ENCODE measurements around the gene GOLGA6L7.
"Not testable (repeated sequence)": the region's sequence is repeated elsewhere in the genome, so short reads cannot be mapped to it uniquely, and the experiment has no call there.

The GOLGA6L7 gene

DNA sequence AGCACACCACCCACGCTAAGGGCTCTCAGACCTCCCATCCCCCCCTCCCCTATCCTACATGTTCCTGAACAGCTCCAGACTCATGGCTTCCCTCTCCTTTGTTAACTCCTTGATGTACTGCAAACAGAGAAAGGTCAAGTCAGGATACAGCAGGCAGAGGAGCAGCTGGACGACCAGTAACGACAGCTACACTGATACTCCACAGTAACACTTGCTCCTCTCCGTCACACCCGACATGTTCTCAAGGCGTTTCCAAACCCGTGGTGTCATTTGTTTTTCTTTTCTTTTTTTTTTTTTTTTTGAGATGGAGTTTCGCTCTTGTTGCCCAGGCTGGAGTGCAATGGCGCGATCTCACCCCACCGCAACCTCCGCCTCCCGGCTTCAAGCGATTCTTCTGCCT, 4.3 kb downstream of the GOLGA6L7 start:
- DNase-seq = not testable (repeated sequence)

DNA sequence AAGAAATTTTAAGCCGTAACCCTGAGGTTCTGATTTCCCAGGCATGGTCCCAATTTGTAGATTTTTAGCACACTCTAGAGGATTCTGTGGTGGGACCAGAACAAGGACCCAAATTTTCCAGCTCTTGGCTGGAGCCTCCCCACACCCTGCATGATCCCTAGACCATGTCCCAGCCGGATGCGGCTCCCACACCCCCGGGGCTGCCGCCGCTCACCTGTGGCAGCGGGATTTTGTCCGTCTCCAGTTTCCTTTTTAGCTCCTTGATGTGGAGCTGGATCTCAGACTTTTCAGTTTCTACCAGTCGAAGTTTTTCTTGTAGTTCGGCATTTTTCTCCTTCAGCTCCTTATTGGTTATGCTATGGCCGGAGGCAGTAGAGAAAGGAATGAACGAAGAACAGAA, 4.9 kb downstream of the GOLGA6L7 start:
- not testable (repeated sequence) for DNase-seq

DNA sequence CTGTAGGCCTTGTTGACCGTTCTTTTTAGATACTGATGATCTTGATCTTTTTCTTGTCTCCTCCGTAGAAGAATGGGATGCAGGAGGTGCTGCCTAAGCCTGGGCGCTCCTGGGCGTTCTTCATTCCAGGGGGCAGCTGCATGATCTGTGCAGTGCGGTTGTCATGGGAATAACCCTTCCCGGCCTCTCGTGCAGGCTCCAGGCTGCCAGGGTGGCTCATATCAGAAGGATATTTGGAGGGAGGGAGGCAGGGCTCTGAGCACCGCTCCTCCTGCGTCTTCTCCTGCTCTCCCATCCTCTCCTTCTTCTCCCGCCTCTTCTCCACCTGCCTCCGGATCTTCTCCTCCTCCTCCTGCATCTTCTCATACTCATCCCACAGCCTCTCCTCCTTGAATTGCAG, 6.2 kb downstream of the GOLGA6L7 start:
- DNase-seq = not testable (repeated sequence)

DNA sequence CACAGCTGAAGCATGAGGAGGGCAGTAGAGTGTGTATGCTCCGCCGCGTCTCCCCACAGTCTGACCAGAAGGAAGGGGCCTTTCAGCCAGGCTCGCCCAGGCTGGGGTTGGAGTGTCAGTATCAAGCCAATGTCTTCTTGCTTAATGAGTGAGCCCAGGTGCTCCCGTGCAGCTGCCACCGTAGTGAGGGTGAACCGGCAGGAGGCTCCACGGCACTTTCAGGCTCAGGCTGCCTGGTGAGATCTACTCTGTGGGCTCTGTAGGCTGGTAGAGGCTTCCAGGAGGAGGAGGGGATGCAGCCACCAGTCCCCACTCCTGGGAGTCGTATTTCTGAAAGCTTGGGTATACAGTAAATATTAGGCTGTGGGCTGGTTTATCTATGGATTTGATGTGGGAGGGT, 8.2 kb downstream of the GOLGA6L7 start:
- DNase-seq = not testable (repeated sequence)

DNA sequence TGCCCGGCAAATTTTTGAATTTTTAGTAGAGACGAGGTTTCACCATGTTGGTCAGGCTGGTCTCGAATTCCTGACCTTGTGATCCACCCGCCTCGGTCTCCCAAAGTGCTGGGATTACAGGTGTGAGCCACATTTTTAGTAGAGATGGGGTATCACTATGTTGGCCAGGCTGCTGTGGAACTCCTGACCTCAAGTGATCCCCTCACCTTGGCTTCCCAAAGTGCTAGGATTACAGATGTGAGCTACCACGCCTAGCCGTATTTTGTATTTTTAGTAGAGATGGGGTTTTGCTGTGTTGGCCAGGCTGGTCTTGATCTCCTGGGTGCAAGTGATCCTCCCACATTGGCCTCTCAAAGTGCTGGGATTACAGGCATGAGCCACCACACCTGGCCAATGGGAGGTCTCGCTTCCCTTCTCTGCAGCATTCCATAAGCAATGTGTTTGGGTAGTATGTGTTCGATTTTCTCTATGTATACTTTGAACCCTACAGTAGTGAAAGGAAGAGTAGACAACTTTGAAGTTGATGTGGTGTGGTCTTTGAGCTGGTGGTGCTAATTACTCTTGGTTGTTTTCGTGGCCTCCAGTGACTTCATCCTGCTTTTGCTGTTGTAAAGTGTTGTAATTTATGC, 13.4 kb downstream of the GOLGA6L7 start:
- not testable (repeated sequence) for DNase-seq

DNA sequence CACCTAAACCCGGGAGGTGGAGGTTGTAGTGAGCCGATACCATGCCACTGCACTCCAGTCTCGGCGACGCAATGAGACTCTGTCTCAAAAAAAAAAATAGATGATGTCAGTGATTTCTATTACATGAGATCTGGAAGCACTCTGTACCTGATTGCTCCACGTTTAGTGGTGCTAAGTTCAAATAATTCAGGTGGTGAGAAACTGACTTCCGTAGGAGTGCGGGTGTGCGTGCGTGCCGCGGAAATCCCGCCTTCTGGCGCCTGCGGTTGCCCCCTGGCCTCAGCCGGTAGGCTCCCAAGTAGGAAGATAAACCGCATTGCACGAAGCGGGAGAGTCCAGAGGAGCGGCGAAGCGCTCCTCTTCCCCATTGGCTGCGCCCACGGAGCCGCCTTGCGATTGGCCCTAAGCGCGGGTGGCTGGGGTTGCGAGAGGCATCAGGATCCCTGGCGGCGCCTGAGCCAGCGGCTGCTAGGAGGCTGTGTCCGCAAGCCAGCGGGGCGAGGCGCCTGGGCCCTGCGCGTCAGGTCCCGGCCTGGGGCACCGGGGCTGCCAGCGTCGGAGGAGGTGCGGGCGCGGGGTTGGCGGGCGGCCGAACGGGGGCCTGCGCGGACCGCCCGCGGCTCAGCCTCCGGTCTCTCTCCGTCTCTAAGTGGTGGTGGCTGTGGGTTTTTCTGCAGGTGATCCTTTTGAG, 16.4 kb downstream of the GOLGA6L7 start:
- DNase-seq = peak; percentile 71

DNA sequence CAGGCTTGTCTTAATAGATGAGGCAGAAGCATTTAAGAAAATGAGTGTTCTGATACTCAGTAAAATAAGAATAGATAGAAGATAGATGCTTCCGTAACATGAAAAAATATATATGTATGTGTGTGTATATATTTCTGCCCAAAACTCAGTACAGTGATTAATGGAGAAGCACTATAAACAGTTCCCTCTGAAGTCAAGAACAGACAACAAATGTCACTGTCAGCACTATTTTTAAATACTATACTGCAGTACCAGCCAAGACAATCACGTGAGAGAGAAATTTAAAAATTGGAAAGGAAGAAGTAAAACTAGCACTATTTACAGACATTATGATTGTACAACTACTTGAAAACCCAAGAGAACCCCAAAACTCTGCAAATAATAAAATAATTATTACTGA, 27.0 kb downstream of the GOLGA6L7 start:
- DNase-seq = not testable (repeated sequence)

DNA sequence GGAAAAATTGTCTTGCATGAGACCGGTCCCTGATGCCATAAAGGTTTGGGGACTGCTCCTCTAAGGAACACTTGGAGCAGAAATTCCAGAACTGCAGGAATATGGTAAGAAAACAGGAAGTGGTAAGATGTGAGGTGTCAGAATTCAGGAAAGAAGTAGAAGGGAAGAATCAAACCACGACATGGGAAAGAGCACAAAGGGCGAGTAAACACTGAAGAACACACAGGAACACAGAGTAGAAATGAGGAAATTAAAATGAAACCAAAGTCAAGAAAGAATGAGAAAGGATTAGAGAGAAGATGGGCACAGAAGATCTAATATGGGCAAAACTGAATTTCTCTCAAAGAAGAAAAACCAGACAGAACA, 28.5 kb downstream of the GOLGA6L7 start:
- not testable (repeated sequence) for DNase-seq

DNA sequence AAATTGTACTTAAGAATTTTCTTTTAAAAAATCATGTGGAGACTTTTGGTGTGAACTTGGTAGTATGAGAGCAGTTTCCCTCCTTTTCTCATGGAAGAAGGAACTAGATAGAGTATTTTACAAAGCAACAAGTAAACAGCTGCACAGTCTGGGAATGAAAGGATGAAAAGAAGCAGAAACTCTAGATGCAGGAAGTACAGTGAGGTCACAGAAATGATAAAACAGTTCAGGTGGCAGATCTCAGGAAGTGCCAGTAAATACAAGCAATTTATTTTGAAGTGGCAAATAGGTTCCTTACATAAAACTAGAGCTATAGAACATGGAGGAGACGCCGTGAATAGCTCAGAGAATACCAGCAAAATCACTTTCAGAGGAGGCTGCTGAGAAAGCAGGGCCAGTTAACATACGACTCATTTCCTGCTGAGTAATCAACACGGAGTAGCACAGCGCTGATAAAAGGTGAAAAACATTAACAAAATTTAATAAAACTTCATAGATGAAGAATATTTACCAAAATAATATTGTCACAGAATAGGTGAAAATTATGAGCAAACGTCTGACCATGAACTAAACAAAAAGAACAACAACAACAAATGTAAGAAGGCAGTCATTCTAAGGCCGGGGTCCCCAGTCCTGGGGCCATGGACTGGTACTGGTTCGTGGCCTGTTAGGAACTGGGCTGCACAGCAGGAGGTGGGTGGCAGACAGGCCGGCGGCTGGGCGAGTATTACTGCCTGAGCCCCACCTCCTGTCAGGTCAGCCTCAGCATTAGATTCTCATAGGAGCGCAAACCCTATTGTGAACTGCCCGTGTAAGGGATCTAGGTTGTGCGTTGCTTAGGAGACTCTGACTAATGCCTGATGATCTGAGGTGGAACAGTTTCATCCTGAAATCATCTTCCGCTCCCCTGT, 29.2 kb downstream of the GOLGA6L7 start:
- not testable (repeated sequence) for DNase-seq

DNA sequence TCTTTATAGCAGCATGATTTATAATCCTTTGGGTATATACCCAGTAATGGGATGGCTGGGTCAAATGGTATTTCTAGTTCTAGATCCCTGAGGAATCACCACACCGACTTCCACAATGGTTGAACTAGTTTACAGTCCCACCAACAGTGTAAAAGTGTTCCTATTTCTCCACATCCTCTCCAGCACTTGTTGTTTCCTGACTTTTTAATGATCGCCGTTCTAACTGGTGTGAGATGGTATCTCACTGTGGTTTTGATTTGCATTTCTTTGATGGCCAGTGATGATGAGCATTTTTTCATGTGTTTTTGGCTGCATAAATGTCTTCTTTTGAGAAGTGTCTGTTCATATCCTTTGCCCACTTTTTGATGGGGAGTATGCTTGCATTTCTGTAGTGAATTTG, 30.3 kb downstream of the GOLGA6L7 start:
- not testable (repeated sequence) for DNase-seq

DNA sequence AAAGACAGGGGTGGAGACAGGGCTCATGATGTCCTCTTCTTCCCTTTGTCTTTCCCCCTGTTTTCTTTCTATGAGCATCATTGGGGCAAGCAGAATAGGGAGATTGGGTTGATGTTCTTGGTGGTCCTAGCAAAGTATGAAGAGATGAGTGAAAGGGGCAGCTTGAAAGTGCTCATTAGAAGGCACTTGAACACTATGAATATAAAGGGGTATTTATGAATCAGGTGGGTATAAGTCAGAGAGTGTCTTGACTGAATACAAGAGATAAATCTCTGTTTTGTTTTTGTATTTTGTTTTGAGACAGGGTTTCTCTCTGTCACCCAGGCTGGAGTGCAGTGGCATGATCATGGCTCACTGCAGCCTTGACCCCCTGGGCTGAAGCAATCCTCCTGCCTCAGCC, 34.4 kb downstream of the GOLGA6L7 start:
- not testable (repeated sequence) for DNase-seq

DNA sequence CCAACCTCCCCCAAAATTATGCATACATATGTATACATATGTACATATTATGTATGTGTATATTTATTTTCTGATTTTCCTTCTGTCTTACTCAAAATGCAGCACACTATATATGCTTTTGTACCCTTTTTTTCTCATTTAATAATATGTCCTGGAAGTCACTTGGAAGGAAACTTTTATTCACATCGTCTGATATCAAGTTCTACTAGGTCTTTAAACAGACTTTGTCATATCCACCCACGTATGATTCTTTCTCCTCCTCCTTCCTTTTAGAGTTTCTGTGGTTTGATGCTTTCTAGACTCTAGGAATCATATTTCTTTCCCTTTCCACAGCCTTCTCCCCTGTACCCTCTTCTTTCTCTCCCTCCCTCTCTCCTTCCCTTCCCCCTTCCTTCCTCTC, 35.1 kb downstream of the GOLGA6L7 start:
- DNase-seq = not testable (repeated sequence)

DNA sequence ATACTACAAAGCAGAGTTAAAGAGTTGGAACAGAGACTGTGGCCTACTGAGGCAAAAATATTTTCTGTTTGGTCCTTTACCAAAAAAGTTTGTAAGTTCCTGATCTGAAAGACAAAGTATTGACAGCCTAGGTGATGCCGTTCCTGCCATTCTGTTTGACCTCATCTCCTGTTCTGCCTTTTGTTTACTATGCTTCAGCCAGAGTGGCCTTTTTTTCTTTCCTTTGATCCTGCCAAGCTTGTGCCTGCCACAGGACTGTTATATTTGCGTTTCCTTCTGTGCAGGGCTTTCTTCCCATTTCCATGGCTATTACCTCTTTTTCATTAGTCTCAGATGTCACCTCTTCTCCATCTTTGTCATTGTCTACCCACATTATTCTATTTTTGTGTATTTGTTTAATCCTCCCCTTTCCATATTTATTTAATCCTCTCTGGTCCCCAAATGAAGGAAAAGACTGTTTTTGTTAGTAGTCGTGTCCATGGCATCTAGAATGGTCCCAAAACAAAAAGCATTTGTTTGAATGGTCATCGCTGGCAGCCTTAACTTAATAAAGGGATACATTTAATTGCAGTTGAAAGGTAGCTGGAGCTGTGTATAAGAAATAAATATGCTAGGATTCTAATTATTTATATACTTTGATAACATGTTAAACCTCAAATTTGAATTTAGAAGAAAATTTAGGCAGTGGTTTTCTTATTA, 36.4 kb downstream of the GOLGA6L7 start:
- DNase-seq = not testable (repeated sequence)

DNA sequence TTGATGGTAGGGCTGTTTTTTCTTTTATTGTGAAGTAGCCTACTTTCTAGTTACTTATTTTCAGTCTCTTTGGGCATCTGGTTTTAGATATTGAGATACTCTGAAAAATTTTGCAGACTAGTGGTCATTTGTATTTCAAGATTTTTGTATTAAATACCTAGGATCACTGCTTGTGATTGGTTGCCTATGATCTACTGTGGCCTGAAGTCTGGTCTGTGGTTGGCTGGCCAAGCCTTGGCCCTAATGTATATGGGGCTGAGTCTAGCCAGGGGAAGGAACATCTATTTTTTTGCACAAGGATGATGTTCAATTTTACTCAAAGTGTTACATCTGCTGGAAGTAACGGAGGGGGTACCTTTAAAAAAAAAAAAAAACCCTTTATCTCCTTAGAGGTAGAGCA, 38.0 kb downstream of the GOLGA6L7 start:
- not testable (repeated sequence) for DNase-seq

DNA sequence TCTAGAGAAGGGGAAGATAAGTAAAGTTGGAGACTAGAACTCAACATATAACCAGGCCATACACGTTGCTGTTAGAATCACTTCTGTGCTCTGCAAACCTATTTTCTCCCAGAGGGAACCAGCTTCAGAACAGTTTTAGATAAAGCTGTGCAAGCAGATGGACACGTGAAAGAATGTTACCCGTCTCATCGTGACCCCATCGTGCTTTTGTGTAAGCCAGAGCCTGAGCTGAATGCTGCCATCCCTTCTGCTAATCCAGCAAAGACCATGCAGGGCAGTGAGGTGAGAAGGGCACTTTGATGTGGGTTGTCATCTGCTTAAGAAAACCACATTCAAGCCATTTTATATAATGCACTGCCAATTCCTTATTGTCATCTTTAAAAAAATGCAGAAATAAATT, 40.3 kb downstream of the GOLGA6L7 start:
- not testable (repeated sequence) for DNase-seq

DNA sequence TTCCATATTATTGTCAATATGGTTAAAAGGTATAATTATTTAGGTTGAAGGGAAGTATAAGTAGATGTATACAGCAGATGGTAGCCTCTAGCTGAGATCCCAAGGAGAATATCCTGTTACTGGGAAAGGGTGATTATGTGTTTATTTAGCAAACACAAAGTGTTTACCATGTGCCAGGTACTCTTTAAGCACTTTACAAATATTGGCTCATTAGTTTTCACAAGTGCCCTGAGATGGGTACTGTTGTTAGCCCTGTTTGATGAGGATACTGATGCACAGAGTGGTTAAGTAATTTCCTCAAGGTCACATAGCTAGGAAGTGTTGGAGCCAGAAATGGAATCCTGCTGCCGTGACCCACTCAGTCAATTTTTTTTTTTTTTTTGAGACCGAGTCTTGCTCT, 48.1 kb downstream of the GOLGA6L7 start:
- DNase-seq = not testable (repeated sequence)

DNA sequence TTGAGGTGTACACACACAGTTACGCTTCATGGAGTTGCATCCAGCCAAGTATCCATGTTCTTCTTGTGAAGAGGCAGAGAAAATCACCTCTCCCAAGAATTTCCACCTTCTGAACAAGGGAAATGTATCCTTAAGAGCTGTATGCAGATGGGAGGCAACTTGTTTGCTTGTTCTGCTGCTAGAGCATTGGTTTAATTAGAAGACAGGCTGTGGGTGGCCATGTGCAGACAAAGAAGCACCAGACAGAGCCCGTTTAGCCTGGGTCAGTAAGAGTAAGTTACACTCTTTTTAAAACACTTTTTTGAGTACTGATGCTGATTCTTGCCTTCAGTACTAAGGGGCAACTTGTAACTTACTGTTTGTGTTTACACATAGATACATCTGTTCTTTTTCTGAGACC, 50.2 kb downstream of the GOLGA6L7 start:
- DNase-seq = not testable (repeated sequence)

DNA sequence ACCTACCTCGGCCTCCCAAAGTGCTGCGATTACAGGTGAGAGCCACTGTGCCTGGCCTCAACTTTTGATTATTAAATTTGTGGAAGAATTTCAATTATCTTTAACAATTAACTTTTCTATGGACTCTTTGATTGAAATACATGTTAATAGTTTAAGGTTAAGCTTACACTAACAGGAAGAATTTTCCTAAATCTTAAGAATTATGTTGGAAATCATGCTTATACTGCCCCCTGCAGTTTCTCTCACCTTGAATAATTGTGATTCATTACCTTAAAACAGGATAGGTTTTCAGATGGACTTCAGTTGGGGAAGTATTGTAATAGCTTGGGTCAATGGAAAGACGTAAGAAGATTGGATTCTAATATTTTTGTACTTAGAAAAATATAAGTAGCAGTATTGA, 54.2 kb downstream of the GOLGA6L7 start:
- DNase-seq = not testable (repeated sequence)

Measured in right kidney (tissue), 1 donor.